ENCODE results near the gene SH3BP5.

The SH3BP5 gene

DNA sequence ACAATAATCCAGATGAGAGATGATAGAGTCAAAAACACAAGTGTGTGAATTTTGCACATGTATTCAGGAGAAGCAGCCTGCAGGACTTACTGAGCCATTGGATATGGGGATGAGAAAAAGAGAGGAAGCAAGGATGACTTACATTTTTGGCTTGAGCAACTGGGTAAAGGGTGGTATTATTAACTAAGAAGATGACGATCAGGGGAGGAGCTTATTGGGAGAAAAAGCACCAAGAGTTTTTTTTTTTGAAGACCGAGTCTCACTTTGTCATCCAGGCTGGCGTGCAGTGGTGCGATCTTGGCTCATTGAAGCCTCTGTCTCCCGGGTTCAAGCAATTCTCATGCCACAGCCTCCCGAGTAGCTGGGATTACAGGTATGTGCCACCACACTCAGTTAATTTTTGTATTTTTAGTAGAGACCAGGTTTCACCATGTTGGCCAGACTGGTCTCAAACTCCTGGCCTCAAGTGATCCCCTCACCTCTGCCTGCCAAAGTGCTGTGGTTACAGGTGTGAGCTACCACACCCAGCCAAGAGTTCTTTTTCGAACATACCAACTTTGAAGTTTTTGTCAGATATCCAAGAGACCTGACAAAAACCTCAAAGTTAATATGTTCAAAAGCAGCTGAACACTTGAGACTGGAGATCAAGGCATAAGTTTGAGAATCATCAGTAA is 14.8 kb upstream of the SH3BP5 start:
- DNase-seq (ENCODE audit: low spot score), result peak; percentile 56

GRCh38 chr3:15346516-15346915 is 14.1 kb upstream of the SH3BP5 start:
- no peak for DNase-seq (ENCODE audit: low spot score)

DNA sequence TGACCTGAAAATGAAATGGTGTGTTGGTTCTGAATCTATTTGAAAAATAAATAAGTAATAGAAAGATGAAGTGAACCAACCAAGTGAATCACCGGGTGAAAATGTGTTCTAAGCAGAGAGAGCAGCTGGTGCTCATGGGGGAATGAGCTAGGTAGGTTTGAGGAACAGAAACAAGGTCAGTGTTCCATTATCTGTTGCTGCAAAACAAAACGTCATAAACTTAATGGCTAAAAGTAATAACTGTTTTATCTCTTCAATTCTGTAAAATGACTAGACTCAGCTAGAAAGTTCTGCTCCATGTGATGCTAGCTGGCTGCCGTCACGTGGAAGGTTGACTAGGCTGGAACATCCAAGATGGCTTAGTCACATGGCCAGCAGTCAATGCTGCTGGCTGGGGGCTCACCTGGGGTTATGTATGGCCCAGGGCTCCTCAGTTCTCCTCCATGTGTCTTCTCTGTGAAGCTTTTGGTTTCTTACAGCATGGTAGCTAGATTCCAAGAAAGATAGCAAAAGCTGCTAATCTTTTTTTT is 13.3 kb upstream of the SH3BP5 start:
- DNase-seq (ENCODE audit: low spot score), result peak; percentile 31

- no peak for DNase-seq (ENCODE audit: low spot score)
Measured at GRCh38 chr3:15345066-15345607, 12.8 kb upstream of the SH3BP5 start.

- no peak for DNase-seq (ENCODE audit: low spot score)
Measured at GRCh38 chr3:15342945-15343344, 10.6 kb upstream of the SH3BP5 start.

DNA sequence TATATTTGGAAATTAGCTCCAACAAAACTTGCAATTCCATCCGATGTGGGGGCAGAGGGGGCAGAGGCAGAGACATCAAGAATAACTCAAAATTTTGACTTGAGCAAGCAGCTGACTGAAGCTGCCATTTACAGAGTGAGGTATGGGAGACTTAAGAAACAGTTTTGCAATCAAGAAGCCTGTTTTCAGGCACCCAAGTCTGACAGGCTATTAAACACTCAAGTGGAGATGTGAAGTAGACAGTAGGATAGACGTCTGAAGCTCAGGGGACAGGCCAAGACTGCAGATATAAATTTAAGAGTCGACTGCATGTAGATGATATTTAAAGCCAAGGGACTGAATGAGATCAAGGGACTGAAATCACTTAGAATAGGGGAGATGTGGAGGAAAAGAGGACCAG is 9.9 kb upstream of the SH3BP5 start:
- no peak for DNase-seq (ENCODE audit: low spot score)

GRCh38 chr3:15341030-15341726 is 8.8 kb upstream of the SH3BP5 start:
- no peak for DNase-seq (ENCODE audit: low spot score)

- DNase-seq (ENCODE audit: low spot score), result no peak
Measured at GRCh38 chr3:15339786-15340215, 7.4 kb upstream of the SH3BP5 start.

DNA sequence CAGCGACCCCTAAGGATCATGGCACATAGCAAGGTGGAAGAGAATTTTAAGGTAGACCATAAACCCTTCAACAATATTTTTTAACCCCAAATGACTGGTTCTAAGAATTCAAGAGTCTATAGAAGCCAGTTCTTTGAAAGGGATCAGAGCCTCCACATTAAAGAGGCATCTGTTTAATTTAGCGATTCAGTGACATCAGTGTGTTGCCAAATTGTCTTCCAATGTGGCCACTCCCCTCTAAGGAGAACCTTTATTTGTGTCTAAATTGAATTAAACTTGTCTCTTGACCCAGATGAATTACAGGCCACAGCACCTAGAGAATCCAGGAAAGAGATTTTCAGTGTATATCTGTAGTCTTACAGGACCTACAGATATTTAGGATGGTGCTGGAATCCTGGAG is 6.6 kb upstream of the SH3BP5 start:
- no peak for DNase-seq (ENCODE audit: low spot score)

DNA sequence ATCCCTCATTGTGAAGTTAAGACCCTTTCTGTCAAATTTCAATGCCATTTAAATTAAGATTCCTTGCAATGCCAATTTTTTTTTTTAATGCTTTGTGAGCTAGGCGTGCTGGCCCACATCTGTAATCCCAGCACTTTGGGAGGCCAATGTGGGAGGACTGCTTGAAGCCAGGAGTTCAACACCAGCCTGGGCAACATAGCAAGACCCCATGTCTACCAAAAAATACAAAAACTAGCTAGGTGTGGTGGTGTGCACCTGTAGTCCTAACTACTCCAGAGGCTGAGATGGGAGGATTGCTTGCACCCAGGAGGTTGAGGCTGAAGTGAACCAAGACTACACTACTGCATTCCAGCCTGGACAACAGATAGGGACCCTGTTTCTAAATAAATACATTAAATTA is 5.6 kb upstream of the SH3BP5 start:
- DNase-seq (ENCODE audit: low spot score), result no peak

DNA sequence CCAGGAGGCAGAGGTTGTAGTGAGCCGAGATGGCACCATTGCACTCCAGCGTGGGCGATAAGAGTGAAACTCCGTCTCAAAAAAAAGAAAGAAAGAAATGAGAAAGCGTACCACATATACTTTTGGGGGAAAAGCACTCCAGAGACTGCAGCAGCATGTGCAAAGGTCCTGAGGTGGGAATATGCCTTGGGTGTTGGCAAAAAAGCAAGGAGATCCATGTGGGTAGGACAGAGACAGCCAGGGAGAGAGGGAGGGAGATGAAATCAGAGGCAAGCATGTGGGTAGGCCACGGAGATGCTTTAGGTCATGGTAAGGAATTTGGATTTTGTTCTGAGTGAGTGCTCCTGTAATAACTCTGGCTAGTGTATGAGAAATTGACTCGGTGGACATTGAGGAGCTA is 3.7 kb upstream of the SH3BP5 start:
- no peak for DNase-seq (ENCODE audit: low spot score)

- DNase-seq (ENCODE audit: low spot score), result no peak
Measured at GRCh38 chr3:15333956-15334263, 1.5 kb upstream of the SH3BP5 start.

DNA sequence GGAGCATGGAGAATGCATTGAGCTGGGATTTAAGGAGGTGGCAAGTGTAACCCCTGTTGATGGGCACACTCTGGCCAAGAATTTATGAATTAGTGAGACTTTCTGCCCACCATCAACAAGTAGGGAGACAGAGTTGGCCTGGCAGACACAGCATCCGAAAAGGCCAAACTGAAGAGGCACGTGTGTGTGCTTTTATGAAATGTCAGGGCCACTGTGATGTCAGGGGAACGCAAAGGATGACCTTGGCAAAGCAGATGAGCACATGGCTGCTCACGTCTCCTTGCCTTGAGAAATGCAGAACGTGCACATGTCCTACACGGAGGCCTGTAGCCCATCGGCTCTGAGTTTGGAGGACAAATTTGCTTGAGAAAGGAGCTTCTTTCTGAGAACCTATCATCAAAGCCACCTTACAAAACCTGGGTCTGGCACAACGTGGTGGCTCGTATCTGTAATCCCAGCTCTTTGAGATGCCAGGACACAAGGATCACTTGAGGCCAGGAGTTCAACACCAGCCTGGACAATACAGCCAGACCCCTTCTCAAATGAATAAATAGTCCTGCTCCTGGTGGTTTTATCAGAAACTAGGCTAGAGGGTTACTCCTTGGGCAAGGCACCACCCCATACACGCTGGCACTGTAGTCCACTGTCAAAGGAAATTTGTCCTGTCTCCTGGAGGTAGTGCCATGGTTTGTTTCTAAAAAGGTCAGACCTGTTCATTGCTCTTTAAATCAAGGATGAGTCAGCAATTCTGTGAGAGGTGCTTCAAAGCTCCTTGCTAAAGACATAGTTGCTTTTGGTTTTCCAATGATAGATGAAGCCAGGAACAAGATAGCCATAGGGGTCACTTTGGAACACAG is 941 bp upstream of the SH3BP5 start:
- DNase-seq (ENCODE audit: low spot score), result no peak

DNA sequence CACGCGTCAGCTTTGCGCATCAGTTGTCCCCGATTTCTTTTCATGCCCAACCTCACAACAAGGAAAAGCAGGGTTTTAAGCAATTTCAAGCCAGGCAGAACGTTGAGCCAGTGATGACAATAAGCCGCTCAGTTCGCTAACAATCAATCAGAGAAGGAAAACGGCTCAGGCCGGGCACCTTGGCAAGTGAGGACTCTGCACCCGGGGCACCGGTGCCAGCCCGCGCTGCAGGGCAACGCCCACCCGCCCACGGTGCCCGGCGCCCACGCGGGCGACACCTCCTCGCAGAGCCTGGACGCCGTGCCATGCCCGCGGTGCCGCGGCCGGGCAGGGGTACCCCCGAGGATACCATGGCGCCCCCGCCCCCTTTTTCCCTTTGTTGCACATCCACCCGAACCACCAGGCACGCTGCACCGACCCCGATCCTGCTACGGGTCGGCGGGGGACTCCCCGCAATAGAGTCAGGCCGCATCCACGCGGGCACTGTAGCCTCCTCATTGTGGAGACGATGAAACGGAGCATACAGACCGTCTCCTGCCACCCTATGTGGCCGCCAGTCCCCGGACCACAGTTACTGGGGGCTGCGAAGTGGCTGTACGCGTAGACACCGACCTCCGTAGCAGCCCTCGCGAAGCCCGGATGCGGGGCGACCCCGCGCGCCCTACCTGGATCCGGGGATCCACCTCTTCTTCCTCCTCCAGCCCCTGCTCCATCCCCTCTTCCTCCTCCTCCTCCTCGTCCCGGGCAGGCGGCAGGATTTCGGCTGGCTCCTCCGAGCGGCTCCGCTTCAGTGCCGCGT is 581 bp downstream of the SH3BP5 start:
- peak; percentile 37 for DNase-seq (ENCODE audit: low spot score)

GRCh38 chr3:15331072-15331605 is 1.2 kb downstream of the SH3BP5 start:
- no peak for DNase-seq (ENCODE audit: low spot score)

DNA sequence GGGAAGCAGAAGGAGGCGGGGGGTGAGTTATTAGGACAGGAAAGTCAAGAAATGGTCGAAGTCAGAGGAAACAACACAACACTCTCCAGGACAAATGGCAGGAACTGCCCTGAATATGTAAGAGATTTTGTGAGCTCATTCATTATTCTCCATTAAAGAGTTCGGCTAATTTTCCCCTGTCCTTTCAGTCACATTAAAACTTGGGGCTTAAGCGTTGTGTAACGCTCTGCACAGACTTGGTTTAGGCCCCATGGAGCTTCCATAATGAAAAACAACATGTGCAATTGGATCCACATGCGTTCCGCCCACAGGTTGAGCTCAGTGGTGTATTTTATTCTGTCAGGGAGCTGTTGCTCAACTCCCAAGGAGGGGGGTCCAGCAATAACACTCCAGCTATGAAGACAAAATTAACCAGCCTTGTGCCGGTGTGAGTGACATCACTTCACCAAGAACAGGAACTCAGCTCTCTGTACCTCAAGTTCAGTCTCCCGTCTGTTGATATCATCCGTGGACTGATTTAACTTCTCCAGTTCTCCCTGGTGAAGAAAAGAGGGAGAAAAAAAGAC is 2.3 kb downstream of the SH3BP5 start:
- DNase-seq (ENCODE audit: low spot score), result no peak

GRCh38 chr3:15329046-15330005 is 3.1 kb downstream of the SH3BP5 start:
- DNase-seq (ENCODE audit: low spot score), result no peak

DNA sequence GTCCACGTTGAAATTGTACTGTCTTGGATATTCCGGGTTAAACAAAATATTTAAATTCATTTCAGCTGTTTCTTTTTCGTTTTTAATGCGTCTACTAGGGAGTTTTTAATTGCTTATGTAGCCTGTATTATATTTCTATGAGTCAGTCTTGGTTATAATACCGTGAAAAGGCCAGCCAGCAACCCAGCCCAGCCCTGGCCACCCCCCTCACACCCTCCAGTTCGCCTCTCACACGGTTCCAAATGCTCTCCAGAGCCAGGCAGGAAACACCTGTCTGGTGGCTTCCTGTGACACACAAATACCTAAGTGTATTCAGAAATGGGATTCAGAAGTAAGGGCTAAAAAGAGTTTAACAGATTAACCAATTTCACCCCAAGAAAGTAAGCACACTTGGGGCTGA is 4.4 kb downstream of the SH3BP5 start:
- peak; percentile 50 for DNase-seq (ENCODE audit: low spot score)

- DNase-seq (ENCODE audit: low spot score), result no peak
Measured at GRCh38 chr3:15326673-15327072, 5.7 kb downstream of the SH3BP5 start.

GRCh38 chr3:15326037-15326436 is 6.3 kb downstream of the SH3BP5 start:
- DNase-seq (ENCODE audit: low spot score), result no peak
